HepG2 (cell line): Measurements from ENCODE around the gene TPD52L2. TPM values are rescaled to one million over a fixed set of nuclear protein-coding genes. Genes with fewer than 3 reads are reported as not detected.

Experiments used
- ATF5 ChIP-seq: sonication (generic); formaldehyde crosslinking; IDR thresholded peaks from 2 replicates; pipeline ENCODE4 v1.4.0; 2020; ENCODE audit warnings: mild to moderate bottlenecking, low read depth, missing genetic modification reagents
- DNMT3B ChIP-seq: conservative IDR thresholded peaks from 2 replicates; pipeline ENCODE4 v1.6.1; 2016; ENCODE audit warnings: missing biosample characterization, control low read depth
- DR1 ChIP-seq: sonication (generic); formaldehyde crosslinking; IDR thresholded peaks from 2 replicates; pipeline ENCODE4 v1.8.0; 2021; ENCODE audit warnings: mild to moderate bottlenecking, missing genetic modification reagents, inconsistent platforms
- FOXK2 ChIP-seq: fragments of 450-650 bp; IDR thresholded peaks from 2 replicates; pipeline ENCODE4 v1.6.1; 2016
- MBD4 ChIP-seq: IDR thresholded peaks from 2 replicates; pipeline ENCODE4 v1.6.1; 2012; ENCODE audit warnings: low read length, inconsistent platforms, borderline replicate concordance
- NFRKB ChIP-seq: fragments of 450-650 bp; IDR thresholded peaks from 2 replicates; pipeline ENCODE4 v1.6.1; 2017
- POGZ ChIP-seq: sonication (generic); formaldehyde crosslinking; IDR thresholded peaks from 2 replicates; pipeline ENCODE4 v1.4.0; 2020; ENCODE audit warnings: mild to moderate bottlenecking, missing genetic modification reagents
- PREB ChIP-seq: sonication (generic); formaldehyde crosslinking; IDR thresholded peaks from 2 replicates; pipeline ENCODE4 v1.4.0; 2020; ENCODE audit warnings: missing genetic modification reagents
- PRMT3 ChIP-seq: sonication (generic); formaldehyde crosslinking; IDR thresholded peaks from 2 replicates; pipeline ENCODE4 v1.8.1; 2022; ENCODE audit warnings: low read depth, mild to moderate bottlenecking, moderate library complexity, missing genetic modification reagents, borderline replicate concordance
- TBL1XR1 ChIP-seq: fragments of 150-350 bp; IDR thresholded peaks from 2 replicates; pipeline ENCODE4 v1.6.1; 2014; ENCODE audit warnings: borderline replicate concordance, low read length; ENCODE audit not compliant: partially characterized antibody
- ZBTB7B ChIP-seq: sonication (generic); formaldehyde crosslinking; IDR thresholded peaks from 2 replicates; pipeline ENCODE4 v1.4.0; 2020; ENCODE audit warnings: missing genetic modification reagents
- ZFY ChIP-seq: sonication (generic); formaldehyde crosslinking; IDR thresholded peaks from 2 replicates; pipeline ENCODE4 v1.4.0; 2020; ENCODE audit warnings: missing genetic modification reagents
- ZNF124 ChIP-seq: sonication (generic); formaldehyde crosslinking; IDR thresholded peaks from 2 replicates; pipeline ENCODE4 v1.4.0; 2020; ENCODE audit warnings: missing genetic modification reagents
- ZNF30 ChIP-seq: sonication (generic); formaldehyde crosslinking; IDR thresholded peaks from 2 replicates; pipeline ENCODE4 v1.5.0; 2020; ENCODE audit warnings: mild to moderate bottlenecking, missing genetic modification reagents
- ZNF329 ChIP-seq: sonication (generic); formaldehyde crosslinking; IDR thresholded peaks from 2 replicates; pipeline ENCODE4 v1.9.0; 2021; ENCODE audit warnings: low read depth, mild to moderate bottlenecking, missing genetic modification reagents
- ZNF776 ChIP-seq: sonication (generic); formaldehyde crosslinking; IDR thresholded peaks from 2 replicates; pipeline ENCODE4 v1.4.0; 2020; ENCODE audit warnings: mild to moderate bottlenecking, missing genetic modification reagents
- ZNF850 ChIP-seq: sonication (generic); formaldehyde crosslinking; conservative IDR thresholded peaks from 2 replicates; pipeline ENCODE4 v1.9.0; 2021; ENCODE audit warnings: mild to moderate bottlenecking, missing genetic modification reagents
- polyA plus RNA-seq, 8 experiments: library from polyadenylated mRNA; depleted of rRNA in 3 of 8; stranded (reverse) in 7 of 8; unstranded in 1 of 8; fragments of >200 nt; fragmentation: Illumina TruSeq in 4 of 8; extraction: Trizol in 4 of 8; gene quantifications; 2 replicates each; pipeline versions ENCODE4 v1.2.1 to v1.2.3, GENCODE V29; 2011 to 2016; ENCODE audit warnings: low read depth in 4 of 8, missing spikeins in 1 of 8, mixed read lengths in 1 of 8; ENCODE audit not compliant: insufficient read depth in 1 of 8
- total RNA-seq, 5 experiments: library from RNA; depleted of rRNA; stranded (reverse); fragments of >200 nt; fragmentation: Illumina TruSeq; extraction: Trizol; gene quantifications; 2 replicates each; pipeline ENCODE4 v1.2.3, GENCODE V29; 2016; ENCODE audit warnings: low read depth in 1 of 5
- TF ChIP-seq, protein P1 (sequence below): IDR thresholded peaks from 2 replicates; pipeline ENCODE4 v1.6.1; 2012; ENCODE audit warnings: inconsistent platforms
- TF ChIP-seq, protein P2 (sequence below): sonication (generic); formaldehyde crosslinking; IDR thresholded peaks from 2 replicates; pipeline ENCODE4 v1.4.0; 2020; ENCODE audit warnings: missing genetic modification reagents, borderline replicate concordance
- TF ChIP-seq, protein P3 (sequence below): sonication (generic); formaldehyde crosslinking; IDR thresholded peaks from 2 replicates; pipeline ENCODE4 v1.5.0; 2020; ENCODE audit warnings: missing genetic modification reagents

Gene TPD52L2
- total and polyA plus RNA-seq, 2 of the 13 experiments (the other 11 are each of a cell fraction or from before 2014, with no cell fraction given): 156 to 184 TPM

- TF ChIP-seq ZBTB7B (CRISPR knock-in tag): no peak
- no peak for TF ChIP-seq NFRKB
- TF ChIP-seq DNMT3B: no peak
- TF ChIP-seq, protein P1, sequence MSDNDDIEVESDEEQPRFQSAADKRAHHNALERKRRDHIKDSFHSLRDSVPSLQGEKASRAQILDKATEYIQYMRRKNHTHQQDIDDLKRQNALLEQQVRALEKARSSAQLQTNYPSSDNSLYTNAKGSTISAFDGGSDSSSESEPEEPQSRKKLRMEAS: peak; percentile 58; the same call in 1 of the 2 replicates
- TF ChIP-seq TBL1XR1: no peak
- no peak for TF ChIP-seq ZNF776 (CRISPR knock-in tag)
- TF ChIP-seq DR1 (CRISPR knock-in tag): peak; percentile 76
- no peak for TF ChIP-seq ZNF329
- TF ChIP-seq PREB (CRISPR knock-in tag): no peak
- TF ChIP-seq, protein P2, sequence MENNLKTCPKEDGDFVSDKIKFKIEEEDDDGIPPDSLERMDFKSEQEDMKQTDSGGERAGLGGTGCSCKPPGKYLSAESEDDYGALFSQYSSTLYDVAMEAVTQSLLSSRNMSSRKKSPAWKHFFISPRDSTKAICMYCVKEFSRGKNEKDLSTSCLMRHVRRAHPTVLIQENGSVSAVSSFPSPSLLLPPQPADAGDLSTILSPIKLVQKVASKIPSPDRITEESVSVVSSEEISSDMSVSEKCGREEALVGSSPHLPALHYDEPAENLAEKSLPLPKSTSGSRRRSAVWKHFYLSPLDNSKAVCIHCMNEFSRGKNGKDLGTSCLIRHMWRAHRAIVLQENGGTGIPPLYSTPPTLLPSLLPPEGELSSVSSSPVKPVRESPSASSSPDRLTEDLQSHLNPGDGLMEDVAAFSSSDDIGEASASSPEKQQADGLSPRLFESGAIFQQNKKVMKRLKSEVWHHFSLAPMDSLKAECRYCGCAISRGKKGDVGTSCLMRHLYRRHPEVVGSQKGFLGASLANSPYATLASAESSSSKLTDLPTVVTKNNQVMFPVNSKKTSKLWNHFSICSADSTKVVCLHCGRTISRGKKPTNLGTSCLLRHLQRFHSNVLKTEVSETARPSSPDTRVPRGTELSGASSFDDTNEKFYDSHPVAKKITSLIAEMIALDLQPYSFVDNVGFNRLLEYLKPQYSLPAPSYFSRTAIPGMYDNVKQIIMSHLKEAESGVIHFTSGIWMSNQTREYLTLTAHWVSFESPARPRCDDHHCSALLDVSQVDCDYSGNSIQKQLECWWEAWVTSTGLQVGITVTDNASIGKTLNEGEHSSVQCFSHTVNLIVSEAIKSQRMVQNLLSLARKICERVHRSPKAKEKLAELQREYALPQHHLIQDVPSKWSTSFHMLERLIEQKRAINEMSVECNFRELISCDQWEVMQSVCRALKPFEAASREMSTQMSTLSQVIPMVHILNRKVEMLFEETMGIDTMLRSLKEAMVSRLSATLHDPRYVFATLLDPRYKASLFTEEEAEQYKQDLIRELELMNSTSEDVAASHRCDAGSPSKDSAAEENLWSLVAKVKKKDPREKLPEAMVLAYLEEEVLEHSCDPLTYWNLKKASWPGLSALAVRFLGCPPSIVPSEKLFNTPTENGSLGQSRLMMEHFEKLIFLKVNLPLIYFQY (CRISPR knock-in tag): no peak; the same call in 1 of the 2 replicates
- no peak for TF ChIP-seq FOXK2
- no peak for TF ChIP-seq PRMT3 (CRISPR knock-in tag)
- TF ChIP-seq, protein P3, sequence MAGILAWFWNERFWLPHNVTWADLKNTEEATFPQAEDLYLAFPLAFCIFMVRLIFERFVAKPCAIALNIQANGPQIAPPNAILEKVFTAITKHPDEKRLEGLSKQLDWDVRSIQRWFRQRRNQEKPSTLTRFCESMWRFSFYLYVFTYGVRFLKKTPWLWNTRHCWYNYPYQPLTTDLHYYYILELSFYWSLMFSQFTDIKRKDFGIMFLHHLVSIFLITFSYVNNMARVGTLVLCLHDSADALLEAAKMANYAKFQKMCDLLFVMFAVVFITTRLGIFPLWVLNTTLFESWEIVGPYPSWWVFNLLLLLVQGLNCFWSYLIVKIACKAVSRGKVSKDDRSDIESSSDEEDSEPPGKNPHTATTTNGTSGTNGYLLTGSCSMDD: no peak
- TF ChIP-seq ZNF124 (CRISPR knock-in tag): no peak
- TF ChIP-seq POGZ (CRISPR knock-in tag): no peak; the same call in 1 of the 2 replicates
- 0 out of 2 replicates have a peak, but pooled peaks have one; percentile 87 for TF ChIP-seq ZFY (CRISPR knock-in tag)
- no peak for TF ChIP-seq MBD4
- no peak for TF ChIP-seq ATF5 (CRISPR knock-in tag)
- no peak for TF ChIP-seq ZNF30 (CRISPR knock-in tag)
- TF ChIP-seq ZNF850 (CRISPR knock-in tag): no peak
Observed at GRCh38 chr20:63863021-63863797, 1.9 kb upstream of the TPD52L2 start (continued).
